ENCODE data around the gene LAPTM4A. TPM values are rescaled to one million over a fixed set of nuclear protein-coding genes. Genes with fewer than 3 reads are reported as not detected.

LAPTM4A gene
- total RNA-seq, 1 experiment from 2014 or later, result 125 TPM

GRCh38 chr2:20067992-20068584, 16.7 kb upstream of the LAPTM4A start:
- BruUV-seq (replicated peaks), result no TSS peak
- intact Hi-C loops (cut with micrococcal nuclease; ENCODE audit: unreplicated experiment), result no loop called here
- Histone ChIP-seq H3K4me2 (peak overlapping the region; percentile 65), H3K36me3 (ENCODE audit: low read depth) (no peaks in the 10 kb centered on the region; the same call in 1 of the 2 replicates), H3F3A (ENCODE audit: insufficient read depth, low read depth) (peaks cover 72% of the 10 kb centered on the region), H3K9me2 (ENCODE audit: insufficient read depth) (no peaks in the 10 kb centered on the region), H3K79me2 (ENCODE audit: low read depth) (no peaks in the 10 kb centered on the region), H3K4me1 (replicated peaks; ENCODE audit: insufficient read depth) (peaks cover 84% of the 10 kb centered on the region), H3K9me3 (ENCODE audit: insufficient read depth, low read depth) (peaks cover 9% of the 10 kb centered on the region; the same call in 1 of the 2 replicates), H2AFZ (no peak overlapping the region), H3K27me3 (ENCODE audit: insufficient read depth, low read depth) (no peaks in the 10 kb centered on the region), H3K27ac (peak overlapping the region; percentile 88), H4K20me1 (ENCODE audit: insufficient read depth) (no peaks in the 10 kb centered on the region), H3K4me3 (no peak overlapping the region)
- TF ChIP-seq CTCF (conservative IDR thresholded peaks at IDR 0.05) (no peak), EZH2 (IDR thresholded peaks at IDR 0.05; ENCODE audit: low read depth) (no peak)
- peak in 1 of 2 experiments; percentile 97 for DNase-seq
- ChIA-PET POLR2A (ENCODE audit: unreplicated experiment) (interaction anchor here (0.6 kb wide), 2 partner anchors 329 to 570 kb away, joined by 3 read pairs; no protein-coding TSS in a partner anchor), CTCF (no interaction called here)

GRCh38 chr2:20065885-20066602, 14.6 kb upstream of the LAPTM4A start:
- TF ChIP-seq CTCF (conservative IDR thresholded peaks at IDR 0.05), result no peak
- no peak for TF ChIP-seq EZH2 (IDR thresholded peaks at IDR 0.05; ENCODE audit: low read depth)
- Histone ChIP-seq H3K27me3 (ENCODE audit: insufficient read depth, low read depth) (no peaks in the 10 kb centered on the region), H3K36me3 (ENCODE audit: low read depth) (no peaks in the 10 kb centered on the region; the same call in 1 of the 2 replicates), H3F3A (ENCODE audit: insufficient read depth, low read depth) (peaks cover 52% of the 10 kb centered on the region), H3K9me3 (ENCODE audit: insufficient read depth, low read depth) (peaks cover 9% of the 10 kb centered on the region; the same call in 1 of the 2 replicates), H4K20me1 (ENCODE audit: insufficient read depth) (no peaks in the 10 kb centered on the region), H3K27ac (peak overlapping the region; percentile 88), H3K4me2 (peak overlapping the region; percentile 39), H3K4me3 (no peak overlapping the region), H3K4me1 (replicated peaks; ENCODE audit: insufficient read depth) (peaks cover 64% of the 10 kb centered on the region), H3K9me2 (ENCODE audit: insufficient read depth) (no peaks in the 10 kb centered on the region), H3K79me2 (ENCODE audit: low read depth) (no peaks in the 10 kb centered on the region), H2AFZ (no peak overlapping the region)
- no TSS peak for BruUV-seq (replicated peaks)
- intact Hi-C loops (cut with micrococcal nuclease; ENCODE audit: unreplicated experiment), result loop anchor here (1.0 kb wide), 1 partner anchor 14 kb away; no protein-coding TSS in a partner anchor
- CTCF ChIA-PET, result no interaction called here
- POLR2A ChIA-PET (ENCODE audit: unreplicated experiment), result interaction anchor here (0.5 to 1.0 kb wide), 7 partner anchors 13 to 1045 kb away, joined by 4 to 8 read pairs (median 6); partner anchors contain the start of gene LAPTM4A
- DNase-seq, result peak; percentile 80 to 90

GRCh38 chr2:20064841-20065240, 13.4 kb upstream of the LAPTM4A start:
- Histone ChIP-seq H3F3A (ENCODE audit: insufficient read depth, low read depth) (peaks cover 41% of the 10 kb centered on the region), H2AFZ (no peak overlapping the region), H4K20me1 (ENCODE audit: insufficient read depth) (no peaks in the 10 kb centered on the region), H3K4me2 (peak overlapping the region; percentile 15), H3K27me3 (ENCODE audit: insufficient read depth, low read depth) (no peaks in the 10 kb centered on the region), H3K27ac (no peak overlapping the region), H3K4me1 (replicated peaks; ENCODE audit: insufficient read depth) (peaks cover 52% of the 10 kb centered on the region), H3K79me2 (ENCODE audit: low read depth) (no peaks in the 10 kb centered on the region), H3K9me2 (ENCODE audit: insufficient read depth) (no peaks in the 10 kb centered on the region), H3K9me3 (ENCODE audit: insufficient read depth, low read depth) (peaks cover 9% of the 10 kb centered on the region; the same call in 1 of the 2 replicates), H3K36me3 (ENCODE audit: low read depth) (no peaks in the 10 kb centered on the region; the same call in 1 of the 2 replicates), H3K4me3 (no peak overlapping the region)
- intact Hi-C loops (cut with micrococcal nuclease; ENCODE audit: unreplicated experiment), result no loop called here
- DNase-seq, result no peak
- BruUV-seq (replicated peaks), result no TSS peak
- CTCF ChIA-PET, result no interaction called here
- POLR2A ChIA-PET (ENCODE audit: unreplicated experiment), result no interaction called here
- TF ChIP-seq EZH2 (IDR thresholded peaks at IDR 0.05; ENCODE audit: low read depth) (no peak), CTCF (conservative IDR thresholded peaks at IDR 0.05) (no peak)

Measured in PC-9 (cell line).